ENCODE results near the gene ZNF805.
"Not testable (repeated sequence)": the region's sequence is repeated elsewhere in the genome, so short reads cannot be mapped to it uniquely, and the experiment has no call there.

The ZNF805 gene

GRCh38 chr19:57263244-57263741, 22.9 kb downstream of the ZNF805 start:
- TF ChIP-seq CTCF (IDR thresholded peaks at IDR 0.05; ENCODE audit: insufficient read depth, low read depth, low read length, missing control alignments), result no peak
- DNase-seq (ENCODE audit: low read depth), result no peak
- H3K4me3 ChIP-seq (ENCODE audit: low read length), result no peak overlapping the region

GRCh38 chr19:57267291-57267690, 26.9 kb downstream of the ZNF805 start:
- DNase-seq (ENCODE audit: low read depth), result no peak
- TF ChIP-seq CTCF (IDR thresholded peaks at IDR 0.05; ENCODE audit: insufficient read depth, low read depth, low read length, missing control alignments), result no peak
- H3K4me3 ChIP-seq (ENCODE audit: low read length), result no peak overlapping the region

- TF ChIP-seq CTCF (IDR thresholded peaks at IDR 0.05; ENCODE audit: insufficient read depth, low read depth, low read length, missing control alignments), result no peak
- DNase-seq (ENCODE audit: low read depth), result peak; percentile 89
- no peak overlapping the region for H3K4me3 ChIP-seq (ENCODE audit: low read length)
Observed at GRCh38 chr19:57269515-57270250, 29.3 kb downstream of the ZNF805 start.

- H3K4me3 ChIP-seq (ENCODE audit: low read length), result no peak overlapping the region
- no peak for DNase-seq (ENCODE audit: low read depth)
- TF ChIP-seq CTCF (IDR thresholded peaks at IDR 0.05; ENCODE audit: insufficient read depth, low read depth, low read length, missing control alignments), result no peak
Observed at GRCh38 chr19:57271280-57271679, 30.8 kb downstream of the ZNF805 start.

- TF ChIP-seq CTCF (IDR thresholded peaks at IDR 0.05; ENCODE audit: insufficient read depth, low read depth, low read length, missing control alignments), result no peak
- DNase-seq (ENCODE audit: low read depth), result no peak
- no peak overlapping the region for H3K4me3 ChIP-seq (ENCODE audit: low read length)
Observed at GRCh38 chr19:57273014-57273413, 32.6 kb downstream of the ZNF805 start.

GRCh38 chr19:57276430-57276829, 36.0 kb downstream of the ZNF805 start:
- H3K4me3 ChIP-seq (ENCODE audit: low read length), result no peak overlapping the region
- no peak for DNase-seq (ENCODE audit: low read depth)
- TF ChIP-seq CTCF (IDR thresholded peaks at IDR 0.05; ENCODE audit: insufficient read depth, low read depth, low read length, missing control alignments), result no peak

- not testable (repeated sequence) for H3K4me3 ChIP-seq (ENCODE audit: low read length)
- DNase-seq (ENCODE audit: low read depth), result peak; percentile 79
Observed at GRCh38 chr19:57278481-57278880, 38.0 kb downstream of the ZNF805 start.
